H54 (cell line): ENCODE measurements around the gene IFRD2.
"Not testable (repeated sequence)": the region's sequence is repeated elsewhere in the genome, so short reads cannot be mapped to it uniquely, and the experiment has no call there.

Experiments
- DNase-seq: peaks from one replicate; pipeline ENCODE4 v3.0.0; 2011; ENCODE audit warnings: low spot score, mixed read lengths; ENCODE audit not compliant: insufficient read length
- FAIRE-seq: peaks from 3 replicates; lab custom pipeline; 2011; peaks lifted over from hg19 to GRCh38; lab: Jason Lieb, UNC
- POLR2A ChIP-seq: IDR thresholded peaks from 2 replicates; pipeline ENCODE4 v1.6.1; 2011; ENCODE audit warnings: low read depth, mild to moderate bottlenecking, low read length

IFRD2 gene

DNA sequence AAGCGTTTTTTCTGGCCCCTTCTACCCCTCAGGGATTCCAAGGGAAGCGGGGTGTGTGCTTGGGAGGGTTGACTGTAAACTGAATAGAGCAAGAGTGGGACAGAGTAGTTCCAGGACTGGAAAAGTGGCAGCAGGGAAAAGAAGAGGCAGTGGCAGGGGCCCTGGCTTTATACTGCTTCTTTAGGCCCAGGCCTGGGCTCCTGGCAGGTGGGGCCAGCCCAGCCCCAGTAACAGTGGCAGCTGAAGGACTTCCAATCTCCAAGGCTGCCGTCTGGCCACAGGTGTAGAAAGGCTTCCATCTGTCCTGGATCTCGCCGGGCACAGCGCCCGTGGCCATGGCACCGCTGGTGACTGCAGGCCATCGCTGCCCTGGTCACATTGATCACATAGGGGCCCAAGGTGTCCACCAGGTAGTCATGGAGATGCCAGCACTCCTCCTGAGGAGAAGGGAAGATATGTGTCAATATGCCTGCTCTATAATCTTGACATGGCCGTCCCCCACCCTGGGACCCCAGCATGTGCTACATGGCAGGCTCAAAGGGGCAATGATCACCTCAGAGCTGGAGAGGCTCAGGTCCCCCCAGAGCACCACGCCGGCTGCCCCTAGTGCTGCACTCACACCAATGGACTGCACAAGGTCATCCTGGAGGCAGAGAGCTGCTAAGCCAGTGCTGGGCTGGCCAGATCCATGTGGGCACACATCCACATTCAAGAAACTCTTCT, 1.0 kb upstream of the IFRD2 start:
- FAIRE-seq (no peak), DNase-seq (no peak)
- no peak for TF ChIP-seq POLR2A

DNA sequence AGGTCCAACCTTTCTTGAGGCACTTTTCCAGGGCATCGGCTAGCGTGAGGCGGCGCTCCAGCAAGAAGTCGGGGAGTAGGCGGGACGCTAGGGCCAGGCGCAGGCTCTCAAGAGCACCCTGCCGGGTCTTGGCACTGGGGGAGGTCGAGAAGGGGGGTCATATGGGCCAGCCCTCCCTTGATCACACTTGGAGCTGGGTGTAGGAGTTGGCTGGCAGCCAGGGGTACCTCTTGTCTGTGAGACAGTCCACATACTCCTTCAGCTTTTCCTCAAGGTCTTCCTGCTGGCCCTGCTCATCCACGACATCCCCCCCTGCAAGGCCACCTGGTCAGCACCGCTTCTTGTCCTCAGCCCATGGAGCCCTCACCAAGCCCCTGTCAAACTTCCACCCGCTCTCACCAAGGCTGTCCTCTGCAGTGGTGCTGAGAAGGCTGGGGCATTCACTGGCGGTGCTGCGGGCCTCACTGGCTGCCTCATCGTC, 2.0 kb downstream of the IFRD2 start:
- FAIRE-seq (no peak), DNase-seq (no peak)
- no peak for TF ChIP-seq POLR2A

DNA sequence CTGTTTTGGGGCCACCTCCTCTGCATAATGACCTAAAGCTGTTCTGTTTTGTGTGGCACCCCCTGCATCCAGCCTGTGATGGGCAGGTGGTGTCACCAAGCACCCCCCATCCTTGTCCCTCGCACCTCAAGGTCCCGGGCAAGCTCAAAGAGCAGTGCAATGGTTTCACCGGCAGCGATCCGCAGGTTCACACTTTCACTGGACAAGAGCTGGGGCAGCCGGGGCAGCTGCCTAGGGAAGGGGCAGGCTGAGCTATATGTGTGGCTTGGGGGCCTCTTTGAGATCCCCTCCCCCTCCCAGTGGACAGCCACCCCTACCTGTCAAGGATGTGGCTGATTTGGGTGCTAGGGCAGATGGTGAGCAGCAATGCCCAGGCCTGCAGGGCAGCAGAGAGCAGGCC, 3.1 kb downstream of the IFRD2 start:
- DNase-seq: no peak
- FAIRE-seq: no peak
- no peak for TF ChIP-seq POLR2A

- DNase-seq (no peak), FAIRE-seq (no peak)
These were observed 3.7 kb downstream of the IFRD2 start for GRCh38 chr3:50288387-50289007.

DNA sequence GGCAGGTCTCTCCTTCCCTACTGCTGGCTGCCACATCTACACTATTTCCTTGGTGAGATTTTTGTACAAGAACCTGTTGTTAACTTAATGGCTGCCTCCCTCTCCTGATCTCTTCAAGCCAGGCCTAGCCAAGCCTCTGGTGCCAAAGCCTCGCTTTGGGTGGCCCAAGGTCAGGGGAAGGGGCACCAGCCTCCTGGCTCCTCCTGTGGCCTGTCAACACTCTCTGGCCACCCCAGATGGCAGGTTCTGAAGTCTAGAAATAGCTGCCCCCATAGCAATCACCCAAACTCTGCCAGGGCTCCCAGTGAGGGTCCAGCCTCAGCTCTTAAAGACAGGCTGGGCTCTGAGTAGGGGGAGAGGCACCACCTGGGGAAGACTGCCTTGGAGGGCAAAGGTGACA, 5.0 kb downstream of the IFRD2 start:
- no peak for TF ChIP-seq POLR2A
- DNase-seq (no peak), FAIRE-seq (no peak)

More at GRCh38 chr3:50288387-50289007, 3.7 kb downstream of the IFRD2 start:
- no peak for TF ChIP-seq POLR2A

DNA sequence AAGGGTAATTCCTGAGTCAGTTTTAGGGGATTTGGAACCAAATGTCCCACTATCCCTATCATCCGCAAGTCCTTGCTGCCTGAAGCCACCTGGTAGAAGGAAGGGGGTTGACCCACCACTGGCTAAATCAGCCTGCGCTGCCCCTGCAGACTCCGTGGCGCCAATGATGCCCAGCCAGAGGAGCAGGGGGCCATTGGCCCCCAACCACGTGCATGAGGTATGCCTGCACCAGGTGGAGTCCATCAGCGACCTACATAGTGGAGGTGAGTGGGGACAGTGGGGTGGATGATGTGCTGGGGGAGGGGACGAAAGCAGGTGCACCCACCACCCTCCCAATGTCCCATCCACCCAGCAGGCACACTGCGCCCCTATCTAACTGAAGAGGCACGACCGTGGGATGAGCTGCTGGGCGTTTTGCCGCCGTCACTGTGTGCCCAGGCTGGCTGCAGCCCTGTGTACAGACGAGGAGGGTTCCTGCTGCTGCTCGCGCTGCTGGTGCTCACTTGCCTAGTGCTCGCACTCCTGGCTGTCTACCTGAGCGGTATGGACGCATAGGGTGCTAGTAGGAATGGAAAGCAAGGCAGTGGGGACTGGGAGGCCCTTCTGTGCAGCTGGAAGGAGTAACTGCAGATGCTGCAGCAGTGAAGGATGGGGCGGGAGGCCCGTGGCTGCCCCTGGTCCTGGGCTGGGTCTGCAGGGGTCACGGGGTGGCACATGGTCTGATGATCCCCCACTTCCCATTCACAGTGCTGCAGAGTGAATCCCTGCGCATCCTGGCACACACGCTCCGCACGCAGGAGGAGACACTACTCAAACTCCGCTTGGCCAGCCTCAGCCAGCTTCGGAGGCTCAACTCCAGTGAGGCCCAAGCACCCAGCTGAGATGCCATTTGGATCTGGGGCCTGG, 5.7 kb downstream of the IFRD2 start:
- no peak for DNase-seq
- no peak for TF ChIP-seq POLR2A
- no peak for FAIRE-seq

DNA sequence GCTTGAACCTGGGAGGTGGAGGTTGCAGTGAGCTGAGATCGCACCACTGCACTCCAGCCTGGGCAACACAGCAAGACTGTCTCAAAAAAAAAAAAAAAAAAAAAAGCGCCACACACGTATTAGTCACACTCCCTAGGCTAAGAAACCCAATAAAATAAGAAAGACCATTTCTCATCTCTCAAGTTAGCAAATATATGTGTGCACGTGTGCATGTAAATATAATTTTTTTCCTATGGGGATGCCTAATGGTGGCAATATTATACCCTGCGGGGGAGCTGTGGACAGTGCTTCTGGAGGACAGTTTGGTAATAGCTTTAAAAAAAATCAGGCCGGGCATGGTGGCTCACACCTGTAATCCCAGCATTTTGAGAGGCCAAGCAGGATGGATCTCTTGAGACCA, 8.1 kb downstream of the IFRD2 start:
- not testable (repeated sequence) for FAIRE-seq, DNase-seq

- TF ChIP-seq POLR2A: no peak
- FAIRE-seq (no peak), DNase-seq (no peak)
These were observed 12.8 kb downstream of the IFRD2 start for GRCh38 chr3:50279255-50280016.

GRCh38 chr3:50278880-50279224, 13.4 kb downstream of the IFRD2 start, which contains the start of gene LSMEM2:
Gene LSMEM2 (plus strand): TSS chr3:50279087. CDS start chr3:50279114, 27 bp downstream.
- DNase-seq (no peak), FAIRE-seq (no peak)
- no peak for TF ChIP-seq POLR2A

GRCh38 chr3:50278123-50278879, 13.9 kb downstream of the IFRD2 start:
- no peak for TF ChIP-seq POLR2A
- FAIRE-seq (no peak), DNase-seq (no peak)

DNA sequence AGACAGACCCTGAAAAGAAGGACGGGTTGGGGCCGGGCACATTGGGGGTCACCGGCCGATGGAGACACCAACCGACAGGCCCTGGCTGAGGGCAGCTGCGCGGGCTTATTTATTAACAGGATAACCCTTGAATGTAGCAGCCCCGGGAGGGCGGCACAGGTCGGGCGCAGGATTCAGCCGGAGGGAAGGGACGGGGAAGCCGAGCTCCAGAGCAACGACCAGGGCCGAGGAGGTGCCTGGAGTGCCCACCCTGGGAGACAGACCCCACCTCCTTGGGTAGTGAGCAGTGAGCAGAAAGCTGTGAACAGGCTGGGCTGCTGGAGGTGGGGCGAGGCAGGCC, 15.5 kb downstream of the IFRD2 start:
- no peak for TF ChIP-seq POLR2A
- FAIRE-seq (no peak), DNase-seq (no peak)

DNA sequence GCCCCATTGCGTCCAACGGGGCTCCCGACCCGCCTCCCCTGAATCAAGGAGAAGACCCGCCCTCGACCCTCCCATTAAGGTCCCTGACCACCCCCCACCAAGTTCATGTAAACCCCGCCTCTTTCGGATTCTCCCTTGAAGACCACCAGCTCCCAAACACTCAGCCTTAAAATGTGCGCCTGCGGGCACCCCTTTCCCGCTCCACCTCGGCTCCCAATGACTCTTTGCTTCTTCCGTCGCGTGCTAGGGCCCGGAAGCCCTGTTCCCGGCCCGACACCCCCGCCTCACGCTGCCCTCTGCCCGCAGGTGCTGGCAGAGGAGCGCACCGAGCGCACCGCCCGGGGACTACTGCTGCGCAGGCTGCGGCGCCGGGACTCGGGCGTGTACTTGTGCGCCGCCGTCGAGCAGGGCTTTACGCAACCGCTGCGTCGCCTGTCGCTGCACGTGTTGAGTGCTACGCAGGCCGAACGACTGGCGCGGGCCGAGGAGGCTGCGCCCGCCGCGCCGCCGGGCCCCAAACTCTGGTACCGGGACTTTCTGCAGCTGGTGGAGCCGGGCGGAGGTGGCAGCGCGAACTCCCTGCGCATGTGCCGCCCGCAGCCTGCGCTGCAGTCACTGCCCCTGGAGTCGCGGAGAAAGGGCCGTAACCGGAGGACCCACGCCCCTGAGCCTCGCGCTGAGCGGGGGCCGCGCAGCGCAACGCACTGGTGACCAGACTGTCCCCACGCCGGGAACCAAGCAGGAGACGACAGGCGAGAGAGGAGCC, 16.1 kb downstream of the IFRD2 start:
- FAIRE-seq (no peak), DNase-seq (no peak)
- no peak for TF ChIP-seq POLR2A
